NCI-H2107 treated with DMSO at 0.1 percent for 48 hours (cell line): ENCODE measurements around the gene TMEM30B.

ENCODE experiments used
- DNase-seq: peaks from one replicate; lab custom pipeline; 2025; ENCODE audit not compliant: unreplicated experiment; lab: John Stamatoyannopoulos, UW

The TMEM30B gene

DNA sequence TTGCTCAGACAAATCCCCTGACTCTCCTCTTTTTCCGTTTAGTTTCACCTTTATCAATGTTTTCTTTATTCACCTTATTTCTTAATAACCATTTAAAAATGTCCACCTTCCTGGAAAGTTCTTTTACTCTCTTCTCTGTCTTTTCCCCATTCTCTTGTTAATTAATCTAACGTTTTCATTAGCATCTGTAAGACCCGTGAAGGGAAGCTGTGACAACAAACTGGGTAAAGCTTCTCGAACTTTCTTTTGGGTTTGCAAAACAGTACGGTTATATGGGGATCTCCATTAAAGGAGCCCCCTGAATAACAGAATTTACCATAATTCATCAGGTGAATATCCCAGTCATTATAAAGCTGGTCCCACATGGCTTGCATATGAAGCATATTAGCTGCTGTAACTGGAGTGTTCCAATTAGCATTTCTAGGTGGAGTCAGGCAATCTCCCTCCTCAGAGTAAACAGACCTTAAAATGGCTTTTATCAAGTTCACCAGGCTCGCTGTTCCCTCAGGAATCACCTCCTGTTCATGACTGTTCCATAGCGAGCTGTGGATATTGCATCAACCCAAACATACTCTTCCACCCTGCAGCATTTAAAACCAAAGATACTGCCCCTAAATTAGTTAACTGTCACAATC lies 42.4 kb downstream of the TMEM30B start:
- DNase-seq = no peak

DNA sequence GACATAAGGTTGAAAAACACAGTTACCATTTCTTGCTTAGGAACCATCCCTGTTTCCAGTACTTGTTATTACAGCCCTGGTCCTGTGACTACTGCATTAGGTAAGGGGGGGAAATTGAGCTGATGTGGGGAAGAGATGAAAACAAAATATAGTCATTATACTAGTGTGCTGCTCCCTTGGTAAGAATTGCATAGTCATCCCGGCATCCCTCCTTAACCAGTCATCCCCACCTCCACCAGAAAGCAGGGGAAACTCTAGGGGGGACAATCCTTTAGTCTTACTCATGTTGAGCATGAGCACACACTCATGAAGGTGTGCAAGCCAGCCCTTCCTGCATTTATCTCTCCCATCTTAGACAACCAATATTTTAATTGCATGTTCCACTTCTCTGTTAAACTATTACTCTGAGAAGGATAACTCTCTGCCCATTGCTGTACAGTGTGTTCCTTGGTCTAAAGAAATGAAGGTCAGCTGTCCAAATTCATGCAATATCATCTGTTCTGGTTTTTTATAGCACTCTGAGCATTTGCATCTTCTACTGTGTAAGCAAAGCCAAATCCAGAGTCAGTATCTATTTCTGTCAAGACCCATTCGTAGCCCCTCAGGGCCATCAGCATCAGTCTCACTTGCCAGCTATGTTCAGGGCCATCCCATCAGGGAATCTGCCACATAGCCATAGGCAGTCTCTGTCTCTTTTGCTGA lies 46.8 kb downstream of the TMEM30B start:
- no peak for DNase-seq

DNA sequence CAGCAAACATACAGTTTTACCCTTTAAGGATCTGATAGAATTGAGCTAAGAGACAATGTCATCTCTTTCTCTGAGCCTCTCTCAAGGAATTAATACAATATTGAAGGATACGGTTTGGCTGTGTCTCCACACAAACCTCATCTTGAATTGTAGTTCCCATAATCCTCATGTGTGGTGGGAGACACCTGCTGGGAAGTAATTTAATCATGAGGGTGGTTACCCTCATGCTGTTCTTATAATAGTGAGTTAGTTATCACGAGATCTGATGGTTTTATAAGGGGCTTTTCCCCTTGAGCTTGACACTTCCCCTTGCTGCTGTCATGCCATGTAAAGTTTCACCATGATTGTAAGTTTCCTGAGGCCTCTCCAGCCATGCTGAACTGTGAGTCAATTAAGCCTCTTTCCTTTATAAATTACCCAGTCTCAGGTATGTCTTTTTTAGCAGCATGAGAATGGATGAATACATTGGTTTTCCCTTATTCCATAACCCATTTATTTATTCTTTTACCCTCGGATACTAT lies 47.6 kb downstream of the TMEM30B start:
- DNase-seq = no peak

DNA sequence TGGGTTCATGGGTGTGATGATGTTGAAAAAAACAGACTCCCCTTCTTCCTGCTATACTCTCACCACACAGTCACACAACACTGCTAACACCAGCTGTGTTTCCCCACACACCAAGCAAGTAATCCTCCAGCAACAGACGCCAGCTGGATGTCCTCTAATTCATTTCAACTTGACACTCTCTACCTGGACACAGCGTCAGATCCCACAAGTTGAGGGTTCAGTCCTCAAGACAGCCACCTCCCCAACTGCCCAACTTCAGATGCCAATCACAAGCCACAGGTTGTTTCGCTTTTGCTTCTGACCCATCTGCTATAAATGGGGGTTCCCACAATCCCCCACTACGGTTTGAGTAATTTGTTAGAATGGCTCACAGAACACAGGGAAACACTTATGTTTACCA lies 49.3 kb downstream of the TMEM30B start:
- no peak for DNase-seq

DNA sequence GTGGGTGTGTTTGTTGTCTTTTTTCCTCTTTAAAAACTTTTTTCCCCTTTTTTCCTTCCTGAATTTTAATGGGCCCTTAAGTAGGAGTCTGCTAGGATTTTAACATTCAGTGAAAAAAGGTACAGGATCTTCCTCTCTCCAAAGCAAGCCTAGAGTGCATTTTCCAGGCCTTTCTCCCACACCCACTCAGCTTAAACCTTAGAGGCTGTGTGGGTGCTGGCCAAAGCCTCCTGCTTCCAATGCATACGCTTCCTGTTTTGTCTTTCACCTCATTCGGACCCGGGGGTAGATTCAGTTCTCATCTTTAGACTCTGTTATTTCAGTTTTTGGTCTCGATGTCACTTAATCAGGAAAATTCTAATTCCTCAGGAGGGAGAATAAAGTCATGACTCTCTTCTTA lies 51.2 kb downstream of the TMEM30B start:
- peak; percentile 77 for DNase-seq

DNA sequence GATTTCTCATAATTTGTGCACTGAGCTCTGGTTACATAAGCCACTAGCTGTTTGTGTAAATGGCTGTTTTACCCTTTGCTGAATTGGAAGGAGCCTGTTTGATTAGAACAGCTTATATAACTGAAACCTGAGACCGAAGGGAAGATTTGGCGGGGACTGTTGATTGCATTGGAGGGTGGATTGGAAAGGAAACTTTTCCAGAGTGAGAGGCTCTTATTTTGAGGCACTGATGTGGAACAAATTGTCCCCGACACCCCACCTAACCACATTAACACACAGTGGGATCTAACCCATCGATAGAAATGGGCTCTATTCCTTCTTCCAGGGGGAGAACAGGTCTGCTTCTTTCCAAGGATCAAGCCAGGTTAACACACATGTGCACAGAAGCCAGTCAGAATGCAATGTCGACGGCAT lies 51.7 kb downstream of the TMEM30B start:
- peak; percentile 100 for DNase-seq

DNA sequence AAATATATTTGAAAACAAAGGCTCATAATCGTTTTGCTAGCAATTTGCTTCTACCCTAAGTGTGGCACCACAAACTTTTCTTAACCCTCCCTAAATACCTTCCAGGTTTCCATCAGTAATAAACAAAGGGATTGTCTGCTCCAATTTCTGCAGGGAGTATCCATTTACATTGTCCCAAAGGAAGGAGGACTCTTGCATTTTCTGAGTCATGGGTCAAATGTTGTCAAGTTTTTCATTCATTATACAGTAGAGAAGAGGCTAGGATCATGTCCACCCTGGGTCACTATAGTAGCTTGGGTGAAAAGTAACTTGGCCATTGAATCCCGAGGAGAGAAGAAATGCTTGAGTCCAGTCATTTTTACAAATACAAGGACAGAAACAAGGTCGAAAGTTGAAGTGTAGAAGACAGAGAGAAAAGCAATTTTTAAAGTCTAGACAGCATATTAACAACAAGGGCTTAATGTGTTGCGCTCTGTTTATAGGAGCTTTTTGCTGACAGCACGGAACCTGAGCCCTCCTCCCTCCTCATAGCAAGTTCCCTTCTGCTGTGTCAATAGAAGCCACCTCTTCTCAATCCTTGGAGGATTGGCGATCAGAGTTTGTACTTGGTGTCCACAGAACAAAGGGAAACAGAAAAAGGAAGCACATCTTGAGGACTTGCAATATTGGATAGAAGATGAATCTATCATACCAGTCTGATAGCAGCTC lies 53.1 kb downstream of the TMEM30B start:
- no peak for DNase-seq
